HL-60/S4 treated with phorbol 12-myristate 13-acetate at 8.2 ng/mL for 4 days and 3 days (cell line): ENCODE measurements around the gene BACH1.

Source experiments
- in situ Hi-C: fragments of 300-500 bp; cut with MboI; formaldehyde crosslinking; loops from 2 replicates; pipeline ENCODE4 v1.15.0; 2022; ENCODE audit warnings: low sequenced_read_pairs

BACH1 gene

DNA sequence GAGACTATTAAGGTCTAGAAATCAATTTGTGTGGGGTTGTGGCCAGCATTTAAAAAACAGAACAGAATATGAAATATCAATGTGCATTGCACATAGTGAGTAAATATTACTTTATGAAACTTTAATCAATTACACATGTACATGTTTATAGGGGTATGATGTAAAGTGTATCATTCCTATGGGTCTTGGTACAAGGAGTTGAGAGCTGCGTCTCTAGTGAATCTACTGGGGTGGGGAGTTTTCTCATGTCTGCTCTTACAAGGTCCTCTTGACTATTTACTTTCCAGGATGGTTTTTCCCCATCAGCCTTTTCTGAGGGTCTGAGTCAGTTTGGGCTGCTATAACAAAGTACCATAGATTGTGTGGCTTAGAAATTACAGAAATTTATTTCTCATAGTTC is 75.8 kb downstream of the BACH1 start:
- in situ Hi-C loops: loop anchor here (10.0 kb wide), 2 partner anchors 210 to 290 kb away; no protein-coding TSS in a partner anchor

DNA sequence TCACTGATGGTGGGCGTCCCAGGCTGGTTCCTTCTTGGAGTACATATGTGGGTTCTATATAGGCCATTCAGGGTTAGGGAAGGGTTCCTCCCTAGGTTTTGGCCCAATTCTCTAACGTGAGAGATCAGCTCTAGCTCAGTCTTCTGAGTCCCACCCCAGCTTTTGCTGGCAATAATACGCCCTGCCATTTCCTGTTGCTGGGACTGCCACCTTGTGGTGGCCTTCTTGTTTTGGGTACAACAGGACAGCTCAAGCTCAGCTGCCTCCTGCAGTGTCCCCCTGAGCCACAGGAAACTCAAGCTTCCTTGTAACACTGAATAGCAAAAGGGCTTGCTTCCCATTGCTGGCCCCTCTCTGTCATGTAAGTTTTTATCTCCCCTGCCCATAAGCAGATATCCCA is 77.8 kb downstream of the BACH1 start:
- in situ Hi-C loops: loop anchor here (10.0 kb wide), 2 partner anchors 212 to 292 kb away; no protein-coding TSS in a partner anchor

DNA sequence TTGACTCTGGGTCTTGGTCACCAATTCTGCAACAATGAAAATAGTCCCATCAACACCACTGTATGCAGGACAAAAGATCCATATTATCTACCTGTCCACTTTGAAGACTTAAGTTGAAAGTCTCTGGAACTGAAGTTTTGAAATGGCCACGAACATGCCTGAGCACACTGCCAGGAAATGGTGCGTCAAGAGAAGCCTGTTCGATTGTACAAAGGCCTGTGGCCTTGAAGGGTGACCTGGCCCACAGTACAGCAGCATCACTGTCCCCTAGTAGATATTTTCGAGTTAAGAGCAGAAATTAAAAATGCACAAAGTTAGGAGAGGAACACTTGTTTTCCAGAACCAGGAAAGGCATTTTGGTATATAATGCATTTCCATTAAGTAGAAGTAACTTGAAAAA is 78.5 kb downstream of the BACH1 start:
- in situ Hi-C loops: loop anchor here (10.0 kb wide), 2 partner anchors 212 to 292 kb away; no protein-coding TSS in a partner anchor

DNA sequence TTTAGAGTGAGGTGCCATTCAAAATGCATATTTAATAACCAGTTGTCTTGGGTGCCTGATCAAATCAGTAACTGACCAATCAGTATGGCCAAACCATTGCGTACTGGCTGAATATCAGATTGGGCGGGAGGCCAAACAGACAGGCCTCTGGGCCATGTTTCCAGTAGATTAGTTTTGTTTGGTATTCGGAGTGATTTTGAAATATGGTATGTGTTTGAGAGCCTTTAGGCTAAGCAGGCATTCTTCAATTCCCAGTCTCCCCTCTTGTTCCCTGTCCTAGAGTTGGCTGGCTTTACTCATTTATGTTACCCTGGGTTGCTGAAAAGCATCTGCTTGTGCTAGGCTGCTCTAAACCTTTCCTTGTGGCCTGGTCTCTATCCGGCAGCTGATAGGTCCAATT is 80.1 kb downstream of the BACH1 start:
- in situ Hi-C loops: loop anchor here (10.0 kb wide), 2 partner anchors 214 to 294 kb away; no protein-coding TSS in a partner anchor

DNA sequence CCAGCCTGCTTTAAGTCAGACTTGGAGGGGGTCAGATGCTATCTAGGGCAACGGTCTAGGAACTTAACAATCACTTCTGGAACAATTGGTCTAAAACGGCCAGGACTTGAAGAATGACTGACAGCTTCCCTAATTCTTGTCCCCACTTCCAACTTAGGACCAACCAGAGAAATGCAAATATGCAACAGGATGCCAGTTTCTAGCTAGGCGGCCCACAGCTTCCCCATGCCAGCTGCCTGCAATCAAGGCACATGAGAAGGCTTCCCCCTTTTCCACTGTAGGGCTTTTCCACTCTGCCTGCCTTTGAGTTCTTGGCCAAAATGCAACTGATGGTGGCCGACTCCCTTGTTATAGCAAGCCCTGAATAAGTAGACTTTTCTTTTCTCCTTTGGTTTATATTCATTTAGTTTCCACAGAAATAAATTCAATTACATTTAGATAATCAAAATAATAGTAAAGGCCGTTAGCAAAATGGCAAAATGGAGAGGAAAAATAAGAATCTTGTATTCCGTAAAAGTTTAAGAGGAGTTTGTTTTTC is 80.9 kb downstream of the BACH1 start:
- in situ Hi-C loops: loop anchor here (10.0 kb wide), 2 partner anchors 215 to 295 kb away; no protein-coding TSS in a partner anchor

DNA sequence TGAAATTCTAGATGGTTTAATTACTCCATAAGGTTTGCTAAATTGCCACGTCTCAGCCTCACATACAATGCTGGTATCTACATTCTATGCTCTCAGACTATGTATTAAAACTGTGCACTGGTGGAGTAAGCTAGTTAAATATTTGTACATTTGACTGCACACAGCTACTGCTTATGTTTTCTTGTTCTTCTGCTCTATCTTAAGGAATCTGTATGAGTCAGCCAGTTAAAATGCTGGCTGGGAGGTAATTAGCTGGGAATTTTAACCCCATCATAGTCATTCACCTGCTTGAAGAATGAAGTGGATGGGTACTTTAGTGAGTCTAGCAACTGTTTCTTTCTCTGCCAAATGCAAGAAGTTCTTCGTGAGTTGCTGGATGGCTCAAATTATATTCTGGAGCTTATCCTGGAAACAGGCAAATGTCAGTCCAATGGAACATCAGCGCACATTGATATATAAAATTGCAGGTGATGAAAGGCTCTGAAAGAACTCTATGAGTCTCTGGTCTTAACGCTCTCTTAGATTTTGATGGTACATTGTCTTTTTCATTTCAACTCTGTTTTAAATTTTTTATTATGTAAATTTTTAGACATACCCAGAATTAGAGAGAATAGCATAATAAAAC is 83.4 kb downstream of the BACH1 start:
- in situ Hi-C loops: no loop called here

DNA sequence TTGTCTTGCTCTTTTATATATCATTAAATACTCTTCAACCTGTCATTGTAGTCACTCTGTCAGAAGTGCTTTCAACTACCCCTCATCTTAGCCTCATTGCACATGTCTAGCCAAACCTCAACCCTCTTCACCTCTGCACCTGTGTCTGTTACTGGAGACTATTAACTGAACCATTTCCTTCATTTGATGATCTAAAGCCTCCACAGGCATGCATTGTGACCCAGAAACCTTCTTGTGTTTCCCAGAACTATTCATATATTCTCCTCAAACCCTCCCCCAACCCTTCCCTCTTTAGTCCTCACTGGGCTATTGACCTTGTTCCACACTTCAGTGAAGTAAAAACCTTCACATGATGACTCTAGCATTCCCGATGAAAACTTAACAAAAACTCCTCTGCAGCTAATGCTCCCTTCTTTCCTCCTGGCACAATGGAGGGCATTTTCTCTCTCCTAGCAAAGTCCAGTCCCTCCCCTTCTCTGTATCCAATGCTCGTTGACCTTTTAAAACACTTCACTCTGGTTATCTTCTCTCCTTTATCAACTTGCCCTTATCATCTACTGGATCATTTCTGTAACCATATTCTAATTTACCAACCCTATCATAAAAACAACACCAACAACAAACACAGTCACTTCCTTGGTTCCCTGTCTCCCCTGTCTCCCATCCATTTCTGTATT is 86.1 kb downstream of the BACH1 start:
- in situ Hi-C loops: no loop called here

DNA sequence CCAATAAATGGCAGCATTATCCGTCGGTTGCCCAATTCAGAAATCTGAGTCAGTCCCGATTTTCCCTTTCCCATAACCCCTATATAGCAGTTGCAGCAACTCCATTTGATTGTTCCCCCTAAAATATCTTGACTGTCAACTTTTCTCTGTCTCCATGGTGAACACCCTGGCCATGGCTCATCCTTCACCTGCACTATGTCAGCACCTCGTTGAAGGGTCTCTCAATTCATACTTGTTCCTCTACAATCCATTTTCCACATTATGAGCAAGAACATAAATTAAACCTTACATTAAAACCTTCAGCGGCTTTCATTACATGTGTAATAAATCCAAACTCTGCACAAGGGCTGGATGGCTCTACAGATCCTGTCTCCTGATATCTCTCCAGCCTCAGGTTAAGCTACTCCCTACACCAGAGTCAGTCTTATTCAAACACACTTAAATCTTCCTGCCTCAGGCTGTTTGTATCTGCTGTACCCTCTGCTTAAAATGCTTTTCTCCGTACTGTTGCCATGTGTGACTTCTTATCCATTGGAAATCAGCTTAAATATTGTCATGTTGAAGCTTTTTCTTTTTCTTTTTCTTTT is 87.3 kb downstream of the BACH1 start:
- in situ Hi-C loops: no loop called here

DNA sequence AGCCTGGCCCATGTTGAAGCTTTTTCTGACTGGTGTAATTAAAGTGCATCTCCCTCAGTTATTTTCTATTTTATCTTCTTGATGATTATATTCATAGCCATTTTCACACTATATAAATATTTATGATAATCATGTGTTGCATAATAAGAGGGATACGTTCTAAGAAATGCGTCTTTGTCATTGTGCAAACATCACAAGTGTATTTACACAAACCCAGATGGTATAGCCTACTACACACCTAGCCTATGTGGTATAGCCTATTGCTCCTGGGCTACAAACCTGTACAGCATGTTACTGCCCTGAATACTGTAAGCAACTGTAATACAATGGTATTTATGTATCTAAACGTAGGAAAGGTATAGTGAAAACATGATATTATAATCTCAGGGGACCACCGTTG is 88.1 kb downstream of the BACH1 start:
- in situ Hi-C loops: no loop called here

DNA sequence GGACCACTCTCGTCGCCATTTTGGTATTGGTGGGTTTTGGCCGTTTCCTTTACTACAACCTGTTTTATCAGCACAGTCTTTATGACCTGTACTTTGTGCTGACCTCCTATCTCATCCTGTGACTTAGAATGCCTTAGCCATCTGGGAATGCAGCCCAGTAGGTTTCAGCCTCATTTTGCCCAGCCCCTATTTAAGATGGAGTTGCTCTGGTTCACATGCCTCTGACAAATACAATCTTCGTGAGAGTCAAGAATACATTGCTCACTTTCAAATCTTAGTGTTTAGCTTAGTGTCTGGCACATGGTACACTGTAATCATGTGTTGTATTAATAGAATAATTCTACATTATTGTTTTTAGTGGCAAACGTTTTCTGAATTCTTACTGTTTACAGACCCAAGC is 88.9 kb downstream of the BACH1 start:
- in situ Hi-C loops: no loop called here

DNA sequence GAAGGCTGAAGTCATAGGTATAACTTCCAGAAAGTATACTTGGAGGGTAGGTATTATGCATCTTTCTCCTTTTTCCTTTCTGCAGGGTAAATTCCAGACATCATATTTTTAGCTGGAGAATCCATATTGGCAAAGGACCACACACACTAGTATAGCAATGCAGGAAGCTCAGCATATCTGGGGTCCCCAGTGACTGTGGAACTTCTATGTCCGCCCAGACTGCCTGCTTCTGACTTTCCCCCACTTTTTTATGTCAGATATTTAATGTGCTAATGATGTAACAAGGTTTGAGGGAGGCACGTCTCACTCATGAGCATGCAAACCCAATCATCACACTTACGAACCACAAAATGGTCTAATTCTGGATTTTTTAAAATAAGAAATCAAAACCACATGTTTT is 90.4 kb downstream of the BACH1 start:
- in situ Hi-C loops: no loop called here

DNA sequence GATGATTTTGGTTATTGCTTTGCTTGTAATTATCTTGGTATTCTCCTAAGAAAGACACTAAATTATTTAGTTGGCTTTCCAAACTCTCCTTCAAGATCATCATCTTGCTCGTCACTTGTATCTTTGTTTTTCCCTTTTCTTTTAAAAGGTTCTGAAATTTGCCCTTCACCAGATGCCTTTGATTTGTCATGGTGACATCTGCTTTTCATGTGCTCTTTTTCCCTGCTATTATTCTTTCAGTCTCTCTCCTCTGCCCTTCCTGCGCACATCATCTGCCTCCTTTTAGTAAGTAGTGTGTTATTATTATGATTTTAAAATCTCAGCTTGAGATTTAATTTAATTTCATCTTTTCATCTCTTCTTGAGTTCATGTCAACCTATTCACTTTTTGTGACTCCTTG is 92.1 kb downstream of the BACH1 start:
- in situ Hi-C loops: no loop called here

DNA sequence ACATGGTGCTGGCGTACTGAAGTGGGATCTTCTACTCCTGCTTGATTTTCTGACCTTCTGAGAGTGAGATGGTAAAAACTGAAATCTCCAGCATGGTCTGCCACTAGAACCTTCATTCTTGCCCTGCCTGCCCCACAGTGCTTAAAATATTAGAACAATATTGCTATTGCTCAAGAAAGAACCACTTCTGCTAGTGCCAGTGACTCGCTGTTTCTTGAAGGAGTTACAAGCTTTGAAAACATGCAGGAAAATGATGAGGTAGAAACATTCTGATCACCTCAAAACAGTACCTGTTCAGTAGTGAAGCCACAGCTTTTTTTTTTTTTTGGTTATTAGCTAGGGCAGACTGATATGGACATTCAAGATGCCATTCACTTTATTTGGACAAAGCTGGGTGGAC is 95.3 kb downstream of the BACH1 start:
- in situ Hi-C loops: no loop called here
